MG63 (cell line): ENCODE measurements around the gene ARF3. TPM values are rescaled to one million over a fixed set of nuclear protein-coding genes. Genes with fewer than 3 reads are reported as not detected.
A peak's percentile ranks its signal among the peaks of the same experiment; 100 is the strongest.

ENCODE experiments used
- DNase-seq: peaks from one replicate; pipeline ENCODE4 v3.0.0-alpha.2; 2020
- H3K27me3 ChIP-seq: fragments of 250-450 bp; sonication (Bioruptor Pico); 2 replicates; pipeline ENCODE4 v1.5.1; 2020; ENCODE audit warnings: mild to moderate bottlenecking, moderate library complexity
- H3K36me3 ChIP-seq: fragments of 250-450 bp; sonication (Bioruptor Pico); 2 replicates; pipeline ENCODE4 v1.5.1; 2020; ENCODE audit warnings: mild to moderate bottlenecking, moderate library complexity
- H3K4me3 ChIP-seq: fragments of 250-450 bp; sonication (Bioruptor Pico); 2 replicates; pipeline ENCODE4 v1.5.1; 2020; ENCODE audit warnings: mild to moderate bottlenecking, moderate library complexity
- H3K9me3 ChIP-seq: fragments of 250-450 bp; sonication (Bioruptor Pico); 2 replicates; pipeline ENCODE4 v1.5.1; 2020; ENCODE audit warnings: mild to moderate bottlenecking, moderate library complexity
- total RNA-seq: library from RNA; depleted of rRNA; stranded (reverse); fragments of >200 nt; shearing (Covaris generic); gene quantifications from 2 replicates; pipeline ENCODE4 v1.2.3, GENCODE V29; 2014; ENCODE audit warnings: low replicate concordance

The ARF3 gene
- total RNA-seq, 1 experiment from 2014 or later, result 77.7 TPM

- Histone ChIP-seq H3K27me3 (peaks cover 13% of the 10 kb centered on the region), H3K4me3 (no peak overlapping the region), H3K36me3 (no peaks in the 10 kb centered on the region), H3K9me3 (no peaks in the 10 kb centered on the region)
- DNase-seq, result no peak
Observed at GRCh38 chr12:48986720-48987291, 29.5 kb upstream of the ARF3 start.

GRCh38 chr12:48985901-48986300 lies 28.6 kb upstream of the ARF3 start:
- no peak for DNase-seq
- no peaks in the 10 kb centered on the region for H3K36me3 ChIP-seq
- H3K27me3 ChIP-seq, result peaks cover 22% of the 10 kb centered on the region
- no peaks in the 10 kb centered on the region for H3K9me3 ChIP-seq
- no peak overlapping the region for H3K4me3 ChIP-seq

GRCh38 chr12:48985475-48985897 lies 28.2 kb upstream of the ARF3 start:
- H3K9me3 ChIP-seq, result no peaks in the 10 kb centered on the region
- no peak for DNase-seq

DNA sequence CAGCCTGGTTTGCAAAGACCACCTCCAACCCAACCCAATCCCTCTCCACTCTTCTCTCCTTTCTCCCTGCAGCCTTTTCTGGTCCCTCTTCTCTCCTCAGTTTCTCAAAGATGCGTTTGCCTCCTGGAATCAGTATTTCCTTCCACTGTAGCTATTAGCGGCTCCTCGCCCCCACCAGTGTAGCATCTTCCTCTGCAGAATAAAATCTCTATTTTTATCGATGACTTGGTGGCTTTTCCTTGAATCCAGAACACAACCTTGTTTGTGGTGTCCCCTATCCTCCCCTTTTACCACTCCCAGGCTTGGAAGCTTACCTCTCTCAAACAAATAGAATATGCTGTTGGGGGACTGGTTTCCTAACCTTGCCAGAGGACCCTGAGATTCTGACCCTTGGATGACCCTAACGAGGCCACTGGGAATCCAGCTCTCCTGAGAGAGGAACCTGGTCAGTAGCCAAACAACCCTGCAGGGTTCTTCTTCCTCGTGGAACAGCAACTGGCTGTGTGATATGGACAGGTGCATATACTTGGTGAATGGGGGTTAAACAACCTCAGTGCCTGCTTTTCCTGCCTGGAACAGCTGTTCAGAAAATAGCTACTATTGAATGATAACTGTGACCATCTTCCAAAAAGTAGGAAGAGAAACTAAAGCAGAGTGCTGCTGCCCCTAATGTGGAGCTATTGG lies 25.3 kb upstream of the ARF3 start:
- Histone ChIP-seq H3K9me3 (no peaks in the 10 kb centered on the region), H3K4me3 (no peak overlapping the region), H3K36me3 (no peaks in the 10 kb centered on the region), H3K27me3 (peaks cover 50% of the 10 kb centered on the region)
- no peak for DNase-seq

More at GRCh38 chr12:48985475-48985897, 28.2 kb upstream of the ARF3 start:
- no peak overlapping the region for H3K4me3 ChIP-seq
- no peaks in the 10 kb centered on the region for H3K36me3 ChIP-seq
- H3K27me3 ChIP-seq, result peaks cover 26% of the 10 kb centered on the region

DNA sequence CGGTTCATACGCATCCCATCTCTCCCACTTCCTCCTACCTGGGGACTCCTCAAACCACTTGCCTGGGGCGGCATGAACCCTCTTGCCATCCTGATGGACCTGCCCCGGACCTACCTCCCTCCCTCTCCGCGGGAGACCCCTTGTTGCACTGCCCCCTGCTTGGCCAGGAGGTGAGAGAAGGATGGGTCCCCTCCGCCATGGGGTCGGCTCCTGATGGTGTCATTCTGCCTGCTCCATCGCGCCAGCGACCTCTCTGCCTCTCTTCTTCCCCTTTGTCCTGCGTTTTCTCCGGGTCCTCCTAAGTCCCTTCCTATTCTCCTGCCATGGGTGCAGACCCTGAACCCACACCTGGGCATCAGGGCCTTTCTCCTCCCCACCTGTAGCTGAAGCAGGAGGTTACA lies 24.5 kb upstream of the ARF3 start:
- DNase-seq, result no peak
- H3K4me3 ChIP-seq, result no peak overlapping the region

DNA sequence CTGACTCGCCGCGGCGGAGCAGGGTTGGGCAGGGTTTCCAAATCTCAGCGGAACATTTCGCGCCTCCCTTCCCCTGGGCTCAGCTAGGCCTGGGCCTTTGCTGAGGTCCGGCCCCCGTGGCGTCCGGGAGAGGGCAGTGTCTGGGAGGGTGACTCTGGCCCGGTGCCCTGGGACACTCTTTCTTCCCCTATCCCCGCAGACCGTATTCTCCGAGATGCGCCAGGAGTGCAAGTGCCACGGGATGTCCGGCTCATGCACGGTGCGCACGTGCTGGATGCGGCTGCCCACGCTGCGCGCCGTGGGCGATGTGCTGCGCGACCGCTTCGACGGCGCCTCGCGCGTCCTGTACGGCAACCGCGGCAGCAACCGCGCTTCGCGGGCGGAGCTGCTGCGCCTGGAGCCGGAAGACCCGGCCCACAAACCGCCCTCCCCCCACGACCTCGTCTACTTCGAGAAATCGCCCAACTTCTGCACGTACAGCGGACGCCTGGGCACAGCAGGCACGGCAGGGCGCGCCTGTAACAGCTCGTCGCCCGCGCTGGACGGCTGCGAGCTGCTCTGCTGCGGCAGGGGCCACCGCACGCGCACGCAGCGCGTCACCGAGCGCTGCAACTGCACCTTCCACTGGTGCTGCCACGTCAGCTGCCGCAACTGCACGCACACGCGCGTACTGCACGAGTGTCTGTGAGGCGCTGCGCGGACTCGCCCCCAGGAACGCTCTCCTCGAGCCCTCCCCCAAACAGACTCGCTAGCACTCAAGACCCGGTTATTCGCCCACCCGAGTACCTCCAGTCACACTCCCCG lies 23.9 kb upstream of the ARF3 start:
- Histone ChIP-seq H3K27me3 (peaks cover 50% of the 10 kb centered on the region), H3K4me3 (no peak overlapping the region), H3K36me3 (no peaks in the 10 kb centered on the region), H3K9me3 (no peaks in the 10 kb centered on the region)
- DNase-seq, result no peak

More for the DNA sequence above, 24.5 kb upstream of the ARF3 start:
- H3K27me3 ChIP-seq, result peaks cover 50% of the 10 kb centered on the region
- no peaks in the 10 kb centered on the region for H3K36me3 ChIP-seq
- no peaks in the 10 kb centered on the region for H3K9me3 ChIP-seq

DNA sequence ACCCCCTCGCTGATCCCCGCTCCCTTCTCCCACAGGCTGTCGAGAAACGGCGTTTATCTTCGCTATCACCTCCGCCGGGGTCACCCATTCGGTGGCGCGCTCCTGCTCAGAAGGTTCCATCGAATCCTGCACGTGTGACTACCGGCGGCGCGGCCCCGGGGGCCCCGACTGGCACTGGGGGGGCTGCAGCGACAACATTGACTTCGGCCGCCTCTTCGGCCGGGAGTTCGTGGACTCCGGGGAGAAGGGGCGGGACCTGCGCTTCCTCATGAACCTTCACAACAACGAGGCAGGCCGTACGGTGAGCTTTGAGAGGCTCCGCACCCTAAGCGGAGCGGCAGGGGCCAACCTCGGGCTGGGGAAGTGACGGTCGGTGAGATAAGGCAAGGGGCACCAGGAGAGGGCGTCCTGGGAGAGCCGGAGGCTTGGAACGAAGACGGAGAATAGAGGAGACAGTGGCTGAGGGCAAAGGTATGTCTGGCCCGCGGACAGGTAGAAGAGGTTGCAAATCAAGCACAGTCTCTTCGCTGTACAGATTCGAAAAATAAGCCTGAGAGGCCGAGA lies 23.2 kb upstream of the ARF3 start:
- no peak for DNase-seq
- H3K36me3 ChIP-seq, result no peaks in the 10 kb centered on the region
- H3K27me3 ChIP-seq, result peaks cover 50% of the 10 kb centered on the region
- H3K4me3 ChIP-seq, result no peak overlapping the region
- H3K9me3 ChIP-seq, result no peaks in the 10 kb centered on the region

- Histone ChIP-seq H3K36me3 (no peaks in the 10 kb centered on the region), H3K27me3 (peaks cover 50% of the 10 kb centered on the region), H3K4me3 (no peak overlapping the region), H3K9me3 (no peaks in the 10 kb centered on the region)
- DNase-seq, result no peak
Observed at GRCh38 chr12:48979602-48980388, 22.5 kb upstream of the ARF3 start.

DNA sequence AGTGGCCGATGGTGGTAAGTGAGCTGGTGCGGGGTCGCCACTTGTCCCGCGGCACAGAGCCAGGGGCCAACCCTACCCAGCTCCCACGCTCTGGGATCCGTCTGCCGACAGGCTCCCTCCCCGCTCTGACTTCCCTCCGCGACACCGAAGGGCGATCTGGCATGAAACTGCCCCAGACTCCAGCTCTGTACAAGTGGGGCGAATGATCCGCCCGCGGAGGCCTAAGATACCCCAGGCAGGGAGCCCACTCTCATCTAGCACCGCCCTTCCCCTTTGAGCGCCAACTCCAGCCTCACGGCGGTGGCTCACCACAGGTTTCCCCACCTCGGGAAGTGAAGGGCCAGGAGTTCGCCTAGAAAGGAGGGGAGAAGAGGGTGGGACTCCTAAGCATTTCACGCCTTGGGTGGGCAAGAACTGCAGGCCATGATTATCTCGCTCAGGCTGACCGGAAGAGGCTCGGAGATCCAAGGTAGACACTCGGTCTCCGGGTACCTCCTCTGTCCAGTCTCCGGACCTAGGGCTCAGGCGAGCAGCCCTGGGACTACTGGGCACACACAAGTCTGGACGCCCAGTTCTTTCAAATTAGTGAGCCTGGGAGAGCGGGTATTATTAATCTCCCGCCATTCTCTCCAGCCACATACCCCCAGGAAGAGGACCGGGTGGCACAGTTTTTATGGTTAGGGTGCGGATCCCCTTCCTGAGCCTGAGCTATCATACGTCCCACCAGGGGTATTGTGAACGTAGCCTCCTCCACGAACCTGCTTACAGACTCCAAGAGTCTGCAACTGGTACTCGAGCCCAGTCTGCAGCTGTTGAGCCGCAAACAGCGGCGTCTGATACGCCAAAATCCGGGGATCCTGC lies 21.7 kb upstream of the ARF3 start:
- H3K36me3 ChIP-seq, result no peaks in the 10 kb centered on the region
- H3K27me3 ChIP-seq, result peaks cover 50% of the 10 kb centered on the region
- no peak overlapping the region for H3K4me3 ChIP-seq
- H3K9me3 ChIP-seq, result no peaks in the 10 kb centered on the region
- no peak for DNase-seq

DNA sequence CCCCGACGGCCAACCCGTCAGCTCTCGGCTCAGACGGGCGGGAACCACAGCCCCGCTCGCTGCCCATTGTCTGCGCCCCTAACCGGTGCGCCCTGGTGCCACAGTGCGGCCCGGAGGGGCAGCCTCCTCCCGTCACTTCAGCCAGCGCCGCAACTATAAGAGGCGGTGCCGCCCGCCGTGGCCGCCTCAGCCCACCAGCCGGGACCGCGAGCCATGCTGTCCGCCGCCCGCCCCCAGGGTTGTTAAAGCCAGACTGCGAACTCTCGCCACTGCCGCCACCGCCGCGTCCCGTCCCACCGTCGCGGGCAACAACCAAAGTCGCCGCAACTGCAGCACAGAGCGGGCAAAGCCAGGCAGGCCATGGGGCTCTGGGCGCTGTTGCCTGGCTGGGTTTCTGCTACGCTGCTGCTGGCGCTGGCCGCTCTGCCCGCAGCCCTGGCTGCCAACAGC lies 21.0 kb upstream of the ARF3 start, which contains the start of gene WNT1:
Gene WNT1 (plus strand): TSS at position 32 of the 450 bp plus-strand sequence. CDS start 329 bp downstream, at position 361.
- Histone ChIP-seq H3K9me3 (no peaks in the 10 kb centered on the region), H3K36me3 (no peaks in the 10 kb centered on the region), H3K4me3 (no peak within 1 kb of the TSS), H3K27me3 (peaks cover 46% of the 10 kb centered on the region)
- DNase-seq, result no peak

DNA sequence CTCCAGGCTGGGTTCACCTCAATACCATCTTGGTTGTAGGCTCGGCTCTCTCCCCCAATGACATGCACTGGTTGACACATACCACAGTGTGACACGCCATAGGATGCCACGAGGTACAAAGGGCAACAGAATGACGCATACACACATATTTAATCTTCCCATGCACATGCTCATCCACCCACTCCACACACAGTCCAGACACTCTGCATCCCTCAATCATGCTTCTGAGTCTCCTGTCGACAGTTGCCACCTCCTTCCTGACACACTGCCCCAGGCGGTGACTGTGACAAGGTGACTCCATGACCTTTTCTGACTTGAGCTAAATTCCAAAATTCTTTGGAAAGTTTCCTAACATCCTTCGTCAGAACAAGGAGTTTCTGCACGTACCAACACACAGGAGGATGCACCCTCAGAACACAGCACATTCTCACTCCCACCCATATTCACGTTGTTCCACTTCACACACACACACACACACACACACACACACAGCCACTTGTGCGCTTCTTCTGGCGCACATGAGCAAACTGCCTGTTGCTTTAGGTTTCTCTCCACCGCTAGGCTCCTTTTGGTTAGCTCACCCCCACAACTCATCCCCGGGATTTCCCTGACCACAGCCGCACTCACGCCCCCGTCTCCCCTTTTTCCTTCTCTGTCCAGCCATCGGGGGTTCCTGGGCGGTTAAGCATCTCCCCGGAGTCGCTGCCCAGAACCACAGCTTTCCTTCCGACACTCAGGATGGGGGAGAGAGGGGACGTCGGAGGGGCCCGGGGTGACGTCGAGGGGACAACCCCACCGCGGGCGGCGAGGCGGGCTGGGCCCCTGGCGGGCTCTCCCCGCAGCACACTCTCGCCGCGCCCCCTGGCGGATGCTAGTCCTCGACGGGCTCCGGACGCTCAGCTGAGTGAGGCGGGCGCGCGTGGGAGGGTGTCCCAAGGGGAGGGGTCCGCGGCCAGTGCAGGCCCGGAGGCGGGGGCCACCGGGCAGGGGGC lies 20.3 kb upstream of the ARF3 start:
- no peaks in the 10 kb centered on the region for H3K9me3 ChIP-seq
- H3K4me3 ChIP-seq, result no peak overlapping the region
- peak; percentile 63 for DNase-seq
- H3K36me3 ChIP-seq, result no peaks in the 10 kb centered on the region
- peaks cover 46% of the 10 kb centered on the region for H3K27me3 ChIP-seq

DNA sequence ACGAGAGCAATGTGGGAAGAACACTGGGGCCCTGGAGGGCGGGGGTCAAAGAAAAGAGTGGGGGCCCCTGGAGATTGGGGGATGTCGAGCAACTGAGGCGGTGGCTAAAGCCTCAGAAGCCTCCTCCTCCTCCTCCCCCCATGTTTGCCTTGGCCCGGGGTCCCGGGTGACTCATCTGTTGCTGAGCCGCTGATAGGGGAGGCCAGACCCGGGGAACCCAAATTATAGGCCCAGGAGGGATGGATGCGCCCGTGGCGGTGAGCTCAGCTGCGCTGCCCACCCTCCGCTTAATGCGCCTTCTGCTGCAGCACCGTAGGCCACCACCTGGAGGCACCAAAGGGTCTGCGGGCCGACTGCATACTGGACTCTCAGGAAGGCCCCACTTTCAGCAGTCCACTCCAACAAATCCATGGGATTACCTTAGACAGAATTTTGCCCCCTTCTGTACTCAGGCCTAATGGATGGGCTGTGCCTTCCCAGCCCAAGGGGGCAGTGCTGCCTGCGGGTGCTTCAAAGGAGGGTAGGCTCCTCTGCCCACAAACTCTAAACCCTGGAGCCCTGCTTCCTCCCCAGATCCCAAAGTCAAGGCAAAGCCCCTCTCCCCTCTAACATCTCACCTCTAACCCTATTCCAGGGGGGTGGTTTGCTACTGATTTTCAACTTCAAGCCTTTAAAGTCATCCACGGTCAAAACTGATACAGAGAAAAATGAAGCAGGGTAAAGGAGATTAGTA lies 16.8 kb upstream of the ARF3 start:
- DNase-seq, result no peak
- Histone ChIP-seq H3K36me3 (no peaks in the 10 kb centered on the region), H3K27me3 (peaks cover 22% of the 10 kb centered on the region), H3K9me3 (no peaks in the 10 kb centered on the region), H3K4me3 (no peak overlapping the region)

GRCh38 chr12:48973531-48973930 lies 16.2 kb upstream of the ARF3 start:
- H3K27me3 ChIP-seq, result peaks cover 17% of the 10 kb centered on the region
- no peaks in the 10 kb centered on the region for H3K36me3 ChIP-seq
- no peak overlapping the region for H3K4me3 ChIP-seq
- DNase-seq, result no peak
- no peaks in the 10 kb centered on the region for H3K9me3 ChIP-seq

DNA sequence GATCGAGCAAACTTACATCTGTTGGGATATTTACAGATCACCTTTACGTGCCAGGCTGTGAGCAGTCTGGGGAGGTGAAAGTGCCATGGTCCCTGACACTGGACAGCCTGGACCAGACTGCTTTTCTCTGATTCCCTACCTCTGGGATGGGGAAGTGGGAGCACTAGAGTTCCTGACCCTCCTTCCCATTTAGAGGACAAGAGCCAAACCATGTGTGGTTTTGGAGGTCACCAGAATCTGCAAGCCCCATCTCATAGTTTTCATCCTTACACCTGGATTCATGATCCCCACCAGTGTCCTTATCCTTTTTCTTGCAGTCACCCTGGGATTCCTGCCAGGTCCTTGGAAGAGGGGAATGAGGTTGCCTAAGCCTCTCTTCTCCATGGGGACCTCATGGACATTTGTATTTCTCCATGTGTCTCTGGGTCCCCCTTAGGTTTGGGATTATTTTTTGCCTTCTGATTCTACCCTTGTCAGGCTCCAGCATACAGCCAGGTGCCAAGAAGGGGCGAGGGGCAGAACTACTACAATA lies 15.7 kb upstream of the ARF3 start:
- no peaks in the 10 kb centered on the region for H3K9me3 ChIP-seq
- H3K36me3 ChIP-seq, result no peaks in the 10 kb centered on the region
- no peak for DNase-seq
- H3K27me3 ChIP-seq, result peaks cover 11% of the 10 kb centered on the region
- no peak overlapping the region for H3K4me3 ChIP-seq
